Fibroblast of skin of abdomen (primary cell): ENCODE results near the gene FILIP1.
A peak's percentile ranks its signal among the peaks of the same experiment; 100 is the strongest.

Experiments
- DNase-seq: peaks from one replicate; pipeline ENCODE4 v3.0.0-alpha.2; 2013

Gene FILIP1

GRCh38 chr6:75266716-75267291 lies 226.8 kb downstream of the FILIP1 start:
- peak; percentile 51 for DNase-seq

- DNase-seq: no peak
These were observed 230.2 kb downstream of the FILIP1 start for GRCh38 chr6:75263401-75263750.

DNA sequence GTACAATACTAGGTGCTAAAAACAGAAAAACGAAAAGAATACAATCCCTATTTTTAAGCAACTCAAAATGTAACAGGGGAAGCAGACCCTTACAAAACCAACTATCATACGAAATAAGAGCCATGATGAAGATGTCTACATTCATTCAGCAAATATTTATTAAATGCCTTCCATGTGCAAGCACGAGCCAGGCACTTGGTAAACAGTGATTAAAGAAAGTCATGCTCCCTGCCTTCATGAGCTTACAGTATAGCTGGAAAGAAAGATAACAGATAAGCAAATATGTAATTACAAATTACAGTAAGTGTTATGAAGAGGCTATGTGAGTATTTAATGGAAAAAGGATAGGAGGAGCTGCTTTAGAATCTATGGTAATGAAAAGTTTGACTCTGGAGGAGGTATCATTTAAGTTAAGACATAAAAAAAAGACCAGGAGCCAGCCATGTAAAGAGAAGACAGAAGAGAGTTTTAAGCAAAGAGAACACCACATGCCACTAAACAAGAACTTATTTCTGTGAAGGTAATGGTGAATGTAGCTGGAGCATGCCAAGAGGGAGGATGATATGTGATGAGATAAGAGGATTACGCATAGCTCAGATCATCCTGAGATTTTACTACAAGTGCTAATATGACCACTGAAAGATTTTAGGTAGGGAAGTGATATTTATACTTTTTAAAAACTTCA lies 230.7 kb downstream of the FILIP1 start:
- DNase-seq: no peak

DNA sequence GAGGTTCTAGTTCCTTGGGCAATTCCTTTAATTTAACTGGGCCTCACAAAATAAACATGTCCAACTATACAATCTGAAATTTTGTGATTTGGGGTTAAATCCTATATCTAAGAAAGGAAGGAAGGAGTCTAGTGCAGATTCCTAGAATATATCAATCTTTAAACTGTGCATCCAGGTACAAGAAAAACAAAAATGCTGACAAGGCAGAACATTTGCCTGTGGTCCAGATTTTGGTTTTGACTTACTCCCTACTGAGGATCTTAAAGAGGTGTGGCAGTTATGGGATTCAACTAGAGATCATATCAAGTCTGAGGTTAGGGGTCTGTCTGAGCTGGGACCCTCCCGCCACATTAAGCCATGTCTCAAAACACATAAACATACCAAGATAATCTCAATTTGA lies 232.3 kb downstream of the FILIP1 start:
- no peak for DNase-seq

GRCh38 chr6:75257343-75258087 lies 236.1 kb downstream of the FILIP1 start:
- DNase-seq: no peak

DNA sequence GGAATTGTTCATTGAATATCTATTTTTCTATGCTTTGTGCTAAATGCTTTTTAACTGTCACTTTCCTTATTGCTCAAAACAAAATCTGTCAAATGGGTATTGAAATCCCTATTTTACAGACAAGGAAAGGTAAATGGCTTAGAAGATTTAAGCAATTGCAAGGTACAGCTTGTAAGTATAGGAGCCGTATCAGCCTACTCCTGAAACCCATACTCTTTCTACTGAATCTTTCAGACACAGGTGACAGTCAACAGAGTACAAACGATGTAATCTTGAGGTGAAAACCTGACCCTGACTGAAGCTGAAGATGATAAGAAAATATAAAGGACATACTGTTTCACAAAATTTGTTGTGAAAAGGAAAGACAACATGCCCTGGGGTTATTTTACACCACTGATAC lies 243.0 kb downstream of the FILIP1 start:
- no peak for DNase-seq

DNA sequence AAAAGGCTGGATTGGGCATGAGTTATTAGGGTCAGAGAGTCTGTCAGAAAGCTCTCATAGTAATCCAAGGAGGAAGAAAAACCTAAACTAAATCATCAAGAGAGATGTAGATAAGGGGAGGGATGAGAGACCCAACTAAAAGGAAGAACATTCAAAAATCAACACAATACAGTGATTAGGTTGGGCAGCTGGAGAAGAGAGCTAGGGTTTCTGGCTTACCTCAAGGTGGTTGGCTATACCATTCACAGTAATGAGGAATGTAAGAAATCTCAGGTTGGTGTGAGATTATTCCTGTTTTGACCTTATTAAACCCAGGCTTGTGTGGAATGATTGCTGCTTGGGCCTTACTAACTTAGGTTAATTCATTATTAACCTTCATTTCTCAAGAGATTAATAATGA lies 243.8 kb downstream of the FILIP1 start:
- no peak for DNase-seq

DNA sequence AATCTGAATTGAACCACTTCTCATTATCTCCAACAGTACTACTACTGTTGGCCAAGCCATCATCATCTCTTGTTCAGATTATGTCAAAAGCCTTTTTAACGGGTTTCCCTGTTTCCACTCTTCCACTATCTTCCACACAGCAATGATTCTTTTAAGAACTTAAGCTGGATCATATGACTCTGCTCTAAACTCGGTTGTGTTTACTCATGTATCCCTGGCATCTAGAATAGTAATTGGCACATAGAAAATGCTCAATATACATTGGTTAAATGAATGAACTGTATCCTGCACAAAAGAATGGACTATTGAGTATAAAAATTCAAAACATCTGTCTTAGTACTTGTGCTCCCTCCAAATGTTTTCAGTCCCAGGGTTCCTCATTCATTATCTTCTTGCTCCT lies 247.2 kb downstream of the FILIP1 start:
- no peak for DNase-seq

GRCh38 chr6:75244063-75244584 lies 249.5 kb downstream of the FILIP1 start:
- DNase-seq: no peak

GRCh38 chr6:75243333-75244062 lies 250.1 kb downstream of the FILIP1 start, which contains the start of gene COX7A2:
TSS of gene COX7A2 (minus strand) at chr6:75243801. CDS start at chr6:75243734, 67 bp downstream.
- DNase-seq: peak; percentile 98
